ENCODE data around the gene SLC9A8. TPM values are rescaled to one million over a fixed set of nuclear protein-coding genes. Genes with fewer than 3 reads are reported as not detected.

The SLC9A8 gene
- total and polyA plus RNA-seq, 9 of the 15 experiments (the other 6 are each of a cell fraction or from before 2014, with no cell fraction given), result 0.56 to 9.7 (median 5.0) TPM

DNA sequence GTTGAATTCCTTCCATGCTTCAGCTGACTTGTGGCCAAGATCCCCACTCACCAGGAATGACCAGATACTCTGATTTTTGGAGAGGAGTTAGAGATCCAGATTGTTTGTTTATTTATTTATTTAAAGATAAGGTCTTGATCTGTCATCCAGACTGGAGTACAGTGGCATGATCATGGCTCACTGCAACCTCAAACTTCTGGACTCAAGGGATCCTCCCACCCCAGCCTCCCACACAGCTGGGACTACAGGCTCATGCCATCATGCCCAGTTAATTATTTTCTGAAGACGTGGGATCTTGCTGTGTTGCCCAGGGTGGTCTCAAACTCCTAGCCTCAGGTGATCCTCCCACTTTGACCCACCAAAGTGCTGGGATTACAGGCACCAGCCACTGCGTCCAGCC, 106.8 kb downstream of the SLC9A8 start (continued):
- TF ChIP-seq, protein P1, sequence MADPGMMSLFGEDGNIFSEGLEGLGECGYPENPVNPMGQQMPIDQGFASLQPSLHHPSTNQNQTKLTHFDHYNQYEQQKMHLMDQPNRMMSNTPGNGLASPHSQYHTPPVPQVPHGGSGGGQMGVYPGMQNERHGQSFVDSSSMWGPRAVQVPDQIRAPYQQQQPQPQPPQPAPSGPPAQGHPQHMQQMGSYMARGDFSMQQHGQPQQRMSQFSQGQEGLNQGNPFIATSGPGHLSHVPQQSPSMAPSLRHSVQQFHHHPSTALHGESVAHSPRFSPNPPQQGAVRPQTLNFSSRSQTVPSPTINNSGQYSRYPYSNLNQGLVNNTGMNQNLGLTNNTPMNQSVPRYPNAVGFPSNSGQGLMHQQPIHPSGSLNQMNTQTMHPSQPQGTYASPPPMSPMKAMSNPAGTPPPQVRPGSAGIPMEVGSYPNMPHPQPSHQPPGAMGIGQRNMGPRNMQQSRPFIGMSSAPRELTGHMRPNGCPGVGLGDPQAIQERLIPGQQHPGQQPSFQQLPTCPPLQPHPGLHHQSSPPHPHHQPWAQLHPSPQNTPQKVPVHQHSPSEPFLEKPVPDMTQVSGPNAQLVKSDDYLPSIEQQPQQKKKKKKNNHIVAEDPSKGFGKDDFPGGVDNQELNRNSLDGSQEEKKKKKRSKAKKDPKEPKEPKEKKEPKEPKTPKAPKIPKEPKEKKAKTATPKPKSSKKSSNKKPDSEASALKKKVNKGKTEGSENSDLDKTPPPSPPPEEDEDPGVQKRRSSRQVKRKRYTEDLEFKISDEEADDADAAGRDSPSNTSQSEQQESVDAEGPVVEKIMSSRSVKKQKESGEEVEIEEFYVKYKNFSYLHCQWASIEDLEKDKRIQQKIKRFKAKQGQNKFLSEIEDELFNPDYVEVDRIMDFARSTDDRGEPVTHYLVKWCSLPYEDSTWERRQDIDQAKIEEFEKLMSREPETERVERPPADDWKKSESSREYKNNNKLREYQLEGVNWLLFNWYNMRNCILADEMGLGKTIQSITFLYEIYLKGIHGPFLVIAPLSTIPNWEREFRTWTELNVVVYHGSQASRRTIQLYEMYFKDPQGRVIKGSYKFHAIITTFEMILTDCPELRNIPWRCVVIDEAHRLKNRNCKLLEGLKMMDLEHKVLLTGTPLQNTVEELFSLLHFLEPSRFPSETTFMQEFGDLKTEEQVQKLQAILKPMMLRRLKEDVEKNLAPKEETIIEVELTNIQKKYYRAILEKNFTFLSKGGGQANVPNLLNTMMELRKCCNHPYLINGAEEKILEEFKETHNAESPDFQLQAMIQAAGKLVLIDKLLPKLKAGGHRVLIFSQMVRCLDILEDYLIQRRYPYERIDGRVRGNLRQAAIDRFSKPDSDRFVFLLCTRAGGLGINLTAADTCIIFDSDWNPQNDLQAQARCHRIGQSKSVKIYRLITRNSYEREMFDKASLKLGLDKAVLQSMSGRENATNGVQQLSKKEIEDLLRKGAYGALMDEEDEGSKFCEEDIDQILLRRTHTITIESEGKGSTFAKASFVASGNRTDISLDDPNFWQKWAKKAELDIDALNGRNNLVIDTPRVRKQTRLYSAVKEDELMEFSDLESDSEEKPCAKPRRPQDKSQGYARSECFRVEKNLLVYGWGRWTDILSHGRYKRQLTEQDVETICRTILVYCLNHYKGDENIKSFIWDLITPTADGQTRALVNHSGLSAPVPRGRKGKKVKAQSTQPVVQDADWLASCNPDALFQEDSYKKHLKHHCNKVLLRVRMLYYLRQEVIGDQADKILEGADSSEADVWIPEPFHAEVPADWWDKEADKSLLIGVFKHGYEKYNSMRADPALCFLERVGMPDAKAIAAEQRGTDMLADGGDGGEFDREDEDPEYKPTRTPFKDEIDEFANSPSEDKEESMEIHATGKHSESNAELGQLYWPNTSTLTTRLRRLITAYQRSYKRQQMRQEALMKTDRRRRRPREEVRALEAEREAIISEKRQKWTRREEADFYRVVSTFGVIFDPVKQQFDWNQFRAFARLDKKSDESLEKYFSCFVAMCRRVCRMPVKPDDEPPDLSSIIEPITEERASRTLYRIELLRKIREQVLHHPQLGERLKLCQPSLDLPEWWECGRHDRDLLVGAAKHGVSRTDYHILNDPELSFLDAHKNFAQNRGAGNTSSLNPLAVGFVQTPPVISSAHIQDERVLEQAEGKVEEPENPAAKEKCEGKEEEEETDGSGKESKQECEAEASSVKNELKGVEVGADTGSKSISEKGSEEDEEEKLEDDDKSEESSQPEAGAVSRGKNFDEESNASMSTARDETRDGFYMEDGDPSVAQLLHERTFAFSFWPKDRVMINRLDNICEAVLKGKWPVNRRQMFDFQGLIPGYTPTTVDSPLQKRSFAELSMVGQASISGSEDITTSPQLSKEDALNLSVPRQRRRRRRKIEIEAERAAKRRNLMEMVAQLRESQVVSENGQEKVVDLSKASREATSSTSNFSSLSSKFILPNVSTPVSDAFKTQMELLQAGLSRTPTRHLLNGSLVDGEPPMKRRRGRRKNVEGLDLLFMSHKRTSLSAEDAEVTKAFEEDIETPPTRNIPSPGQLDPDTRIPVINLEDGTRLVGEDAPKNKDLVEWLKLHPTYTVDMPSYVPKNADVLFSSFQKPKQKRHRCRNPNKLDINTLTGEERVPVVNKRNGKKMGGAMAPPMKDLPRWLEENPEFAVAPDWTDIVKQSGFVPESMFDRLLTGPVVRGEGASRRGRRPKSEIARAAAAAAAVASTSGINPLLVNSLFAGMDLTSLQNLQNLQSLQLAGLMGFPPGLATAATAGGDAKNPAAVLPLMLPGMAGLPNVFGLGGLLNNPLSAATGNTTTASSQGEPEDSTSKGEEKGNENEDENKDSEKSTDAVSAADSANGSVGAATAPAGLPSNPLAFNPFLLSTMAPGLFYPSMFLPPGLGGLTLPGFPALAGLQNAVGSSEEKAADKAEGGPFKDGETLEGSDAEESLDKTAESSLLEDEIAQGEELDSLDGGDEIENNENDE (IDR thresholded peaks at IDR 0.05; ENCODE audit: low read depth, low read length), result no peak
- TF ChIP-seq EGR1 (conservative IDR thresholded peaks at IDR 0.05), result no peak

Data from K562 (cell line).